HepG2 (cell line): ENCODE data around the gene EPB41L4A. TPM values are rescaled to one million over a fixed set of nuclear protein-coding genes. Genes with fewer than 3 reads are reported as not detected.

Experiments
- ATAC-seq: fragments of 200-7000 bp; cut with Tn5 transposase; 3 replicates; pipeline ENCODE4 v1.9.1; 2020; ENCODE audit warnings: mild to moderate bottlenecking, moderate library complexity
- BruUV-seq: library from RNA; stranded (reverse); fragments of 400-500 nt; replicated peaks from 2 replicates; lab custom pipeline; 2021; lab: Mats Ljungman, UMichigan
- CTCF ChIA-PET: fragments of 300-600 bp; formaldehyde crosslinking; extraction: SDS; loops from one replicate; lab custom pipeline; 2021; ENCODE audit warnings: low total read pairs, inconsistent platforms, low intra/inter-chr PET ratio; lab: Yijun Ruan, JAX
- POLR2A ChIA-PET: fragments of 350-600 bp; sonication (Branson Sonifier 250); formaldehyde crosslinking; loops from one replicate; lab custom pipeline; 2020; ENCODE audit warnings: antibody characterized with exemption, inconsistent platforms; lab: Yijun Ruan, JAX
- DNase-seq: peaks from one replicate; pipeline ENCODE4 v3.0.0-alpha.2; 2015; ENCODE audit warnings: low spot score
- FAIRE-seq: peaks from 3 replicates; lab custom pipeline; 2011; peaks lifted over from hg19 to GRCh38; lab: Jason Lieb, UNC
- H2AFZ ChIP-seq: one replicate; pipeline ENCODE4 v1.6.1; 2011; ENCODE audit warnings: low read length, inconsistent platforms
- H3K27ac ChIP-seq: fragments of 300-600 bp; 3 replicates; pipeline ENCODE4 v1.8.0; 2011; ENCODE audit warnings: mixed run types, mild to moderate bottlenecking, mixed read lengths, low read length, inconsistent platforms; ENCODE audit not compliant: insufficient read depth; ENCODE audit errors: extremely low read length
- H3K27me3 ChIP-seq, 2 experiments: fragments of 200-600 bp in 1 of 2; 2 replicates in 1 of 2; 3 replicates in 1 of 2; pipeline versions ENCODE4 v1.6.0 to v1.8.0; 2011; ENCODE audit warnings: low read length in 2 of 2, mild to moderate bottlenecking in 2 of 2, moderate library complexity in 2 of 2, inconsistent platforms in 1 of 2; ENCODE audit not compliant: insufficient read depth in 2 of 2, control insufficient read depth in 1 of 2
- H3K36me3 ChIP-seq, 2 experiments: fragments of 200-600 bp in 1 of 2; replicated peaks in 1 of 2; 2 replicates in 1 of 2; 3 replicates in 1 of 2; pipeline versions ENCODE4 v1.5.1 to v1.8.0; 2011; ENCODE audit warnings: low read length in 2 of 2, inconsistent platforms in 1 of 2; ENCODE audit not compliant: insufficient read depth in 2 of 2, control insufficient read depth in 1 of 2
- H3K4me1 ChIP-seq: 2 replicates; pipeline ENCODE4 v1.5.1; 2012; ENCODE audit warnings: low read length, inconsistent platforms; ENCODE audit not compliant: insufficient read depth
- H3K4me2 ChIP-seq: 2 replicates; pipeline ENCODE4 v1.6.0; 2011; ENCODE audit warnings: low read depth, low read length, inconsistent platforms
- H3K4me3 ChIP-seq, 3 experiments: fragments of 200-600 bp in 1 of 3; sonication (generic), shearing (Covaris generic) in 1 of 3; replicated peaks in 1 of 3; 2 replicates each; pipeline ENCODE4 v1.5.1; 2011 to 2016; ENCODE audit warnings: low read length in 3 of 3, inconsistent platforms in 2 of 3, low read depth in 2 of 3, mild to moderate bottlenecking in 2 of 3, control low read depth in 1 of 3, mixed read lengths in 1 of 3; ENCODE audit not compliant: insufficient read depth in 1 of 3
- H3K79me2 ChIP-seq: one replicate; pipeline ENCODE4 v1.6.1; 2011; ENCODE audit warnings: low read length, inconsistent platforms; ENCODE audit not compliant: insufficient read depth
- H3K9ac ChIP-seq: 2 replicates; pipeline ENCODE4 v1.6.0; 2011; ENCODE audit warnings: mild to moderate bottlenecking, low read depth, low read length, inconsistent platforms; ENCODE audit not compliant: insufficient read depth
- H3K9me3 ChIP-seq: 2 replicates; pipeline ENCODE4 v1.5.1; 2012; ENCODE audit warnings: mild to moderate bottlenecking, low read length
- H4K20me1 ChIP-seq: 2 replicates; pipeline ENCODE4 v1.6.0; 2011; ENCODE audit warnings: inconsistent platforms, mild to moderate bottlenecking, low read length, moderate library complexity; ENCODE audit not compliant: insufficient read depth
- EZH2 ChIP-seq: conservative IDR thresholded peaks from 2 replicates; pipeline ENCODE4 v1.6.1; 2012; ENCODE audit warnings: mild to moderate bottlenecking, low read depth, low read length, moderate library complexity
- MTF1 ChIP-seq: sonication (generic); formaldehyde crosslinking; IDR thresholded peaks from 2 replicates; pipeline ENCODE4 v1.5.0; 2020; ENCODE audit warnings: missing genetic modification reagents
- RBFOX2 ChIP-seq: fragments of 200-400 bp; formaldehyde crosslinking; IDR thresholded peaks from 2 replicates; pipeline ENCODE4 v1.6.1; 2017; ENCODE audit warnings: low read depth, mild to moderate bottlenecking, low read length
- SCMH1 ChIP-seq: sonication (generic); formaldehyde crosslinking; IDR thresholded peaks from 2 replicates; pipeline ENCODE4 v1.9.0; 2021; ENCODE audit warnings: missing genetic modification reagents, mild to moderate bottlenecking, borderline replicate concordance
- TOPORS ChIP-seq: sonication (generic); formaldehyde crosslinking; IDR thresholded peaks from 2 replicates; pipeline ENCODE4 v1.8.0; 2023; ENCODE audit warnings: mild to moderate bottlenecking, missing genetic modification reagents
- TRIM24 ChIP-seq: sonication (generic); formaldehyde crosslinking; IDR thresholded peaks from 2 replicates; pipeline ENCODE4 v1.8.0; 2022; ENCODE audit warnings: mild to moderate bottlenecking, missing genetic modification reagents
- U2AF2 ChIP-seq: fragments of 200-400 bp; formaldehyde crosslinking; IDR thresholded peaks from 2 replicates; pipeline ENCODE4 v1.6.1; 2017; ENCODE audit warnings: low read depth, mild to moderate bottlenecking, low read length
- ZNF264 ChIP-seq: sonication (generic); formaldehyde crosslinking; IDR thresholded peaks from 2 replicates; pipeline ENCODE4 v1.4.0; 2020; ENCODE audit warnings: missing genetic modification reagents
- ZNF3 ChIP-seq: IDR thresholded peaks from 2 replicates; pipeline ENCODE4 v1.7.0; 2017; ENCODE audit warnings: inconsistent platforms
- ZNF382 ChIP-seq: sonication (generic); formaldehyde crosslinking; IDR thresholded peaks from 2 replicates; pipeline ENCODE4 v1.5.0; 2020; ENCODE audit warnings: missing genetic modification reagents, mild to moderate bottlenecking, borderline replicate concordance
- ZNF652 ChIP-seq: IDR thresholded peaks from 2 replicates; pipeline ENCODE4 v1.6.1; 2016; ENCODE audit warnings: low read depth, borderline replicate concordance
- ZNF709 ChIP-seq: sonication (generic); formaldehyde crosslinking; IDR thresholded peaks from 2 replicates; pipeline ENCODE4 v1.5.0; 2020; ENCODE audit warnings: mild to moderate bottlenecking, missing genetic modification reagents
- ZNF737 ChIP-seq: sonication (generic); formaldehyde crosslinking; IDR thresholded peaks from 2 replicates; pipeline ENCODE4 v1.5.0; 2020; ENCODE audit warnings: missing genetic modification reagents, mild to moderate bottlenecking, borderline replicate concordance
- ZNF777 ChIP-seq: sonication (generic); formaldehyde crosslinking; IDR thresholded peaks from 2 replicates; pipeline ENCODE4 v1.4.0; 2020; ENCODE audit warnings: missing genetic modification reagents
- ZSCAN31 ChIP-seq: sonication (generic); formaldehyde crosslinking; IDR thresholded peaks from 2 replicates; pipeline ENCODE4 v1.5.0; 2020; ENCODE audit warnings: low read depth, mild to moderate bottlenecking, missing genetic modification reagents
- WGBS: methylation state at CpG from one replicate; pipeline ENCODE4 v1.1.6; 2017; ENCODE audit warnings: low lambda C conversion rate; 5-methylcytosine and 5-hydroxymethylcytosine counted together
- in situ Hi-C: cut with HindIII; loops from 2 replicates; pipeline ENCODE4 v1.10.0; 2017; ENCODE audit warnings: low pct_unique_long_range_greater_than_20kb; ENCODE audit not compliant: extremely low pct_ligation_motif_present
- intact Hi-C: fragments of 100-400 bp; cut with micrococcal nuclease; formaldehyde crosslinking; loops from one replicate; pipeline ENCODE4 v1.10.0; 2022; ENCODE audit not compliant: unreplicated experiment
- polyA plus RNA-seq, 8 experiments: library from polyadenylated mRNA; depleted of rRNA in 3 of 8; stranded (reverse) in 7 of 8; unstranded in 1 of 8; fragments of >200 nt; fragmentation: Illumina TruSeq in 4 of 8; extraction: Trizol in 4 of 8; gene quantifications; 2 replicates each; pipeline versions ENCODE4 v1.2.1 to v1.2.3, GENCODE V29; 2011 to 2016; ENCODE audit warnings: low read depth in 4 of 8, missing spikeins in 1 of 8, mixed read lengths in 1 of 8; ENCODE audit not compliant: insufficient read depth in 1 of 8
- total RNA-seq, 5 experiments: library from RNA; depleted of rRNA; stranded (reverse); fragments of >200 nt; fragmentation: Illumina TruSeq; extraction: Trizol; gene quantifications; 2 replicates each; pipeline ENCODE4 v1.2.3, GENCODE V29; 2016; ENCODE audit warnings: low read depth in 1 of 5
- TF ChIP-seq, protein P1 (sequence below): sonication (generic); formaldehyde crosslinking; IDR thresholded peaks from 2 replicates; pipeline ENCODE4 v1.5.0; 2020; ENCODE audit warnings: mild to moderate bottlenecking, missing genetic modification reagents

EPB41L4A gene
- total and polyA plus RNA-seq, 2 of the 13 experiments (the other 11 are each of a cell fraction or from before 2014, with no cell fraction given) = 0.07 TPM; not detected in 1

- no peak for TF ChIP-seq ZNF264 (CRISPR knock-in tag)
- no peak for TF ChIP-seq TRIM24 (CRISPR knock-in tag)
- TF ChIP-seq, all 625 proteins: peak for 0
Measured at GRCh38 chr5:112127861-112128260, 291.2 kb downstream of the EPB41L4A start (continued).

DNA sequence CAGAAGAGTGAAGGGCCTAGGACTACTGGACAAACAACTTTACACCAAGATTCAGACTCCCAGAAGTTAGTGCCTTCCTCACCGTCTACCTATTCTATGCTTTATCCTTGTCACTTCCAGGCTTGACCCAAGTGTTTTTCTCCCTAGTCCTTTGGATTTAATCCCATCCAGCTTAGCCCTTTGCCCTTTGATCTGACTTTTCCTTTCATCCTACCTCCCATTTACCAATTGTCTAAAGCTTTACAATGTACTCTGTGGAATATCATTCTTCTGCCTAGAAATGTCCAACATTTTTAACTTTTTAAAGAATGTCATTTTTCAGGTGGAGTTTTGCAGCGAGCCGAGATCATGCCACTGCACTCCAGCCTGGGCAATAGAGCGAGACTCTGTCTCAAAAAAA lies 292.1 kb downstream of the EPB41L4A start:
- ChIA-PET CTCF (no interaction called here), POLR2A (no interaction called here)
- Histone ChIP-seq H2AFZ (no peak overlapping the region), H3K9ac (no peak overlapping the region), H3K4me1 (no peaks in the 10 kb centered on the region), H3K4me3 (no peak overlapping the region), H3K27me3 (no peaks in the 10 kb centered on the region), H3K9me3 (no peaks in the 10 kb centered on the region), H3K27ac (no peak overlapping the region), H3K79me2 (no peaks in the 10 kb centered on the region), H4K20me1 (no peaks in the 10 kb centered on the region), H3K4me2 (no peak overlapping the region), H3K36me3 (no peaks in the 10 kb centered on the region)
- in situ Hi-C loops (no loop called here), intact Hi-C loops (no loop called here)
- TF ChIP-seq ZNF3 = no peak
- no peak for TF ChIP-seq ZNF652
- TF ChIP-seq, protein P1, sequence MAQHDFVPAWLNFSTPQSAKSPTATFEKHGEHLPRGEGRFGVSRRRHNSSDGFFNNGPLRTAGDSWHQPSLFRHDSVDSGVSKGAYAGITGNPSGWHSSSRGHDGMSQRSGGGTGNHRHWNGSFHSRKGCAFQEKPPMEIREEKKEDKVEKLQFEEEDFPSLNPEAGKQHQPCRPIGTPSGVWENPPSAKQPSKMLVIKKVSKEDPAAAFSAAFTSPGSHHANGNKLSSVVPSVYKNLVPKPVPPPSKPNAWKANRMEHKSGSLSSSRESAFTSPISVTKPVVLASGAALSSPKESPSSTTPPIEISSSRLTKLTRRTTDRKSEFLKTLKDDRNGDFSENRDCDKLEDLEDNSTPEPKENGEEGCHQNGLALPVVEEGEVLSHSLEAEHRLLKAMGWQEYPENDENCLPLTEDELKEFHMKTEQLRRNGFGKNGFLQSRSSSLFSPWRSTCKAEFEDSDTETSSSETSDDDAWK (CRISPR knock-in tag) = no peak
- no peak for TF ChIP-seq ZNF777 (CRISPR knock-in tag)
- no peak for TF ChIP-seq ZSCAN31 (CRISPR knock-in tag)
- no peak for TF ChIP-seq U2AF2
- no peak for TF ChIP-seq ZNF737
- TF ChIP-seq ZNF709 (CRISPR knock-in tag) = no peak
- no peak for TF ChIP-seq TOPORS (CRISPR knock-in tag)
- no peak for TF ChIP-seq RBFOX2
- TF ChIP-seq SCMH1 (CRISPR knock-in tag) = no peak
- TF ChIP-seq MTF1 (CRISPR knock-in tag) = no peak
- TF ChIP-seq ZNF382 (CRISPR knock-in tag) = no peak
- no peak for TF ChIP-seq EZH2
- DNase-seq (no peak), FAIRE-seq (no peak), ATAC-seq (no peak)
- 0% methylated on average over 4 of the region's 4 CpGs for WGBS
- no TSS peak for BruUV-seq
